ENCODE results near the gene NKD2.

The NKD2 gene

GRCh38 chr5:1029945-1030625, 21.5 kb downstream of the NKD2 start:
- no peak for DNase-seq (ENCODE audit: low read depth, low spot score)

GRCh38 chr5:1030801-1031271, 22.2 kb downstream of the NKD2 start:
- DNase-seq (ENCODE audit: low read depth, low spot score): no peak

GRCh38 chr5:1031306-1031959, 22.8 kb downstream of the NKD2 start:
- DNase-seq (ENCODE audit: low read depth, low spot score): no peak

GRCh38 chr5:1032011-1032410, 23.4 kb downstream of the NKD2 start:
- DNase-seq (ENCODE audit: low read depth, low spot score): no peak

- DNase-seq (ENCODE audit: low read depth, low spot score): no peak
Observed at GRCh38 chr5:1032551-1033027, 24.0 kb downstream of the NKD2 start.

- no peak for DNase-seq (ENCODE audit: low read depth, low spot score)
Observed at GRCh38 chr5:1033178-1033577, 24.6 kb downstream of the NKD2 start.

GRCh38 chr5:1033606-1034420, 25.2 kb downstream of the NKD2 start:
- DNase-seq (ENCODE audit: low read depth, low spot score): no peak

- DNase-seq (ENCODE audit: low read depth, low spot score): no peak
Observed at GRCh38 chr5:1034421-1034905, 25.9 kb downstream of the NKD2 start.

- DNase-seq (ENCODE audit: low read depth, low spot score): no peak
Observed at GRCh38 chr5:1034986-1035385, 26.4 kb downstream of the NKD2 start.

- no peak for DNase-seq (ENCODE audit: low read depth, low spot score)
Observed at GRCh38 chr5:1035421-1036405, 27.1 kb downstream of the NKD2 start.

GRCh38 chr5:1036504-1037122, 28.0 kb downstream of the NKD2 start:
- no peak for DNase-seq (ENCODE audit: low read depth, low spot score)

- no peak for DNase-seq (ENCODE audit: low read depth, low spot score)
Observed at GRCh38 chr5:1037123-1037670, 28.6 kb downstream of the NKD2 start.

GRCh38 chr5:1037671-1038416, 29.2 kb downstream of the NKD2 start:
- no peak for DNase-seq (ENCODE audit: low read depth, low spot score)

GRCh38 chr5:1038417-1039209, 30.0 kb downstream of the NKD2 start:
- no peak for DNase-seq (ENCODE audit: low read depth, low spot score)

GRCh38 chr5:1039210-1039548, 30.6 kb downstream of the NKD2 start:
- no peak for DNase-seq (ENCODE audit: low read depth, low spot score)

- DNase-seq (ENCODE audit: low read depth, low spot score): no peak
Observed at GRCh38 chr5:1039706-1040260, 31.2 kb downstream of the NKD2 start.

- DNase-seq (ENCODE audit: low read depth, low spot score): no peak
Observed at GRCh38 chr5:1040571-1040970, 32.0 kb downstream of the NKD2 start.

Measured in astrocyte of the hippocampus (primary cell).